ENCODE data around the gene NTF3. TPM values are rescaled to one million over a fixed set of nuclear protein-coding genes. Genes with fewer than 3 reads are reported as not detected.

NTF3 gene
- polyA plus RNA-seq, 3 donors = not detected

- H3K9me3 Mint-ChIP-seq = no peaks in the 10 kb centered on the region
Observed at GRCh38 chr12:5498076-5498475, 66.2 kb downstream of the NTF3 start.

GRCh38 chr12:5498806-5499205 is 66.9 kb downstream of the NTF3 start:
- no peak overlapping the region for H3K4me3 Mint-ChIP-seq
- H3K4me2 ChIP-seq (replicated peaks; ENCODE audit: extremely low read depth, low read length, poor library complexity, severe bottlenecking) = no peak overlapping the region
- no peaks in the 10 kb centered on the region for H4K20me1 ChIP-seq (ENCODE audit: insufficient read depth, low read length)
- no peak overlapping the region for H3K27ac Mint-ChIP-seq
- no peaks in the 10 kb centered on the region for H3K79me2 ChIP-seq (ENCODE audit: insufficient read depth, low read length)
- H3K27ac ChIP-seq (ENCODE audit: low read depth in 1 of 2, low read length in 2 of 2) = no peak overlapping the region
- H3K36me3 Mint-ChIP-seq = no peaks in the 10 kb centered on the region
- peaks cover 3 to 5% (median 3%) of the 10 kb centered on the region in 3 donors for H3K27me3 Mint-ChIP-seq (ENCODE audit: low read depth in 3 of 3)
- H3K9me3 ChIP-seq (replicated peaks in 1 of 2; ENCODE audit: control insufficient read depth in 1 of 2, insufficient read depth in 1 of 2, low read length in 2 of 2) = no peaks in the 10 kb centered on the region
- intact Hi-C loops (cut with micrococcal nuclease) = no loop called here
- no peak overlapping the region for H3K9ac ChIP-seq (ENCODE audit: insufficient read depth, low read length, poor library complexity, severe bottlenecking)
- no peaks in the 10 kb centered on the region for H3K36me3 ChIP-seq (replicated peaks in 1 of 2; ENCODE audit: control insufficient read depth in 1 of 2, insufficient read depth in 2 of 2, low read length in 2 of 2)
- WGBS (ENCODE audit: insufficient coverage) = 97% methylated on average over 7 of the region's 8 CpGs
- no peak for TF ChIP-seq CTCF (IDR thresholded peaks at IDR 0.05)
- H3K9me3 Mint-ChIP-seq = no peaks in the 10 kb centered on the region
- H3K27me3 ChIP-seq (ENCODE audit: control insufficient read depth in 2 of 2, insufficient read depth in 2 of 2, low read length in 2 of 2) = no peaks in the 10 kb centered on the region
- H2AFZ ChIP-seq (ENCODE audit: insufficient read depth, low read depth, low read length, poor library complexity, severe bottlenecking) = no peak overlapping the region
- H3K4me1 ChIP-seq (ENCODE audit: control insufficient read depth in 1 of 2, insufficient read depth in 2 of 2, low read length in 2 of 2) = no peaks in the 10 kb centered on the region
- no peak for DNase-seq
- H3K4me1 Mint-ChIP-seq = no peaks in the 10 kb centered on the region
- H3K4me3 ChIP-seq (replicated peaks in 1 of 3; ENCODE audit: low read depth in 2 of 3, low read length in 3 of 3) = no peak overlapping the region

More at GRCh38 chr12:5498076-5498475, 66.2 kb downstream of the NTF3 start:
- DNase-seq = no peak
- Histone ChIP-seq H3K36me3 (replicated peaks in 1 of 2; ENCODE audit: control insufficient read depth in 1 of 2, insufficient read depth in 2 of 2, low read length in 2 of 2) (no peaks in the 10 kb centered on the region), H3K27me3 (ENCODE audit: control insufficient read depth in 2 of 2, insufficient read depth in 2 of 2, low read length in 2 of 2) (no peaks in the 10 kb centered on the region), H3K4me1 (ENCODE audit: control insufficient read depth in 1 of 2, insufficient read depth in 2 of 2, low read length in 2 of 2) (no peaks in the 10 kb centered on the region), H3K79me2 (ENCODE audit: insufficient read depth, low read length) (no peaks in the 10 kb centered on the region), H2AFZ (ENCODE audit: insufficient read depth, low read depth, low read length, poor library complexity, severe bottlenecking) (no peak overlapping the region), H3K9ac (ENCODE audit: insufficient read depth, low read length, poor library complexity, severe bottlenecking) (no peak overlapping the region), H3K27ac (ENCODE audit: low read depth in 1 of 2, low read length in 2 of 2) (no peak overlapping the region), H3K4me3 (replicated peaks in 1 of 3; ENCODE audit: low read depth in 2 of 3, low read length in 3 of 3) (no peak overlapping the region), H3K4me2 (replicated peaks; ENCODE audit: extremely low read depth, low read length, poor library complexity, severe bottlenecking) (no peak overlapping the region), H3K9me3 (replicated peaks in 1 of 2; ENCODE audit: control insufficient read depth in 1 of 2, insufficient read depth in 1 of 2, low read length in 2 of 2) (no peaks in the 10 kb centered on the region), H4K20me1 (ENCODE audit: insufficient read depth, low read length) (no peaks in the 10 kb centered on the region)
- no CpG with 5 or more reads among the region's 3 CpGs for WGBS (ENCODE audit: insufficient coverage)
- H3K27ac Mint-ChIP-seq = no peak overlapping the region
- no peaks in the 10 kb centered on the region for H3K36me3 Mint-ChIP-seq
- H3K4me3 Mint-ChIP-seq = no peak overlapping the region
- peaks cover 2 to 5% (median 3%) of the 10 kb centered on the region in 3 donors for H3K27me3 Mint-ChIP-seq (ENCODE audit: low read depth in 3 of 3)
- no peaks in the 10 kb centered on the region for H3K4me1 Mint-ChIP-seq
- intact Hi-C loops (cut with micrococcal nuclease) = no loop called here
- TF ChIP-seq CTCF (IDR thresholded peaks at IDR 0.05) = no peak

Measured in CD14-positive monocyte (primary cell).